Thoracic aorta (tissue), 2 donors: ENCODE measurements around the gene C16orf74. TPM values are rescaled to one million over a fixed set of nuclear protein-coding genes. Genes with fewer than 3 reads are reported as not detected.

Source experiments
- ATAC-seq: fragments of 150-250 bp; one replicate; pipeline ENCODE4 v1.8.0; 2017; ENCODE audit warnings: low read depth; ENCODE audit not compliant: insufficient number of reproducible peaks, low FRiP score
- DNase-seq: peaks from one replicate; pipeline ENCODE4 v3.0.0-alpha.2; 2020; ENCODE audit warnings: low spot score
- H3K27ac ChIP-seq, 2 donors: fragments of 200-600 bp; sonication (generic); 1 replicate in 1 of 2; 2 replicates in 1 of 2; pipeline ENCODE4 v1.5.1; 2016; ENCODE audit warnings: mild to moderate bottlenecking in 2 of 2, moderate library complexity in 2 of 2
- H3K27me3 ChIP-seq: fragments of 200-600 bp; sonication (generic); replicated peaks from 2 replicates; pipeline ENCODE4 v1.6.0; 2016; ENCODE audit warnings: mild to moderate bottlenecking; ENCODE audit not compliant: insufficient read depth
- H3K36me3 ChIP-seq: fragments of 200-600 bp; sonication (generic); one replicate; pipeline ENCODE4 v1.5.1; 2016
- H3K4me1 ChIP-seq, 2 donors: fragments of 200-600 bp; sonication (generic); 1 replicate in 1 of 2; 2 replicates in 1 of 2; pipeline versions ENCODE4 v1.5.1 to v1.6.0; 2016; ENCODE audit warnings: low read depth in 2 of 2, mild to moderate bottlenecking in 1 of 2; ENCODE audit not compliant: control insufficient read depth in 1 of 2
- H3K4me3 ChIP-seq: fragments of 200-600 bp; sonication (generic); 2 replicates; pipeline ENCODE4 v1.5.1; 2016; ENCODE audit warnings: mild to moderate bottlenecking
- H3K9me3 ChIP-seq: fragments of 200-600 bp; sonication (generic); 2 replicates; pipeline ENCODE4 v1.5.1; 2016
- CTCF ChIP-seq: fragments of 200-600 bp; sonication (generic); IDR thresholded peaks from one replicate; pipeline ENCODE4 v1.5.1; 2019; ENCODE audit warnings: antibody characterized with exemption
- total RNA-seq, 2 donors: library from RNA; depleted of rRNA; stranded (reverse); fragments of >200 nt; gene quantifications; one replicate each; pipeline versions ENCODE4 v1.1.0 to v1.2.3, GENCODE V29; 2016

Gene C16orf74
- total RNA-seq, 2 donors from 2014 or later, result 1.2 TPM; not detected in 1

GRCh38 chr16:85710732-85711131 is 40.2 kb downstream of the C16orf74 start:
- no peak for TF ChIP-seq CTCF
- DNase-seq, result no peak
- H3K36me3 ChIP-seq, result no peaks in the 10 kb centered on the region
- no peak for ATAC-seq
- no peak overlapping the region for H3K4me3 ChIP-seq
- H3K27me3 ChIP-seq, result no peaks in the 10 kb centered on the region
- peaks cover 5% of the 10 kb centered on the region for H3K9me3 ChIP-seq
- H3K27ac ChIP-seq, result no peak overlapping the region
- no peaks in the 10 kb centered on the region for H3K4me1 ChIP-seq

DNA sequence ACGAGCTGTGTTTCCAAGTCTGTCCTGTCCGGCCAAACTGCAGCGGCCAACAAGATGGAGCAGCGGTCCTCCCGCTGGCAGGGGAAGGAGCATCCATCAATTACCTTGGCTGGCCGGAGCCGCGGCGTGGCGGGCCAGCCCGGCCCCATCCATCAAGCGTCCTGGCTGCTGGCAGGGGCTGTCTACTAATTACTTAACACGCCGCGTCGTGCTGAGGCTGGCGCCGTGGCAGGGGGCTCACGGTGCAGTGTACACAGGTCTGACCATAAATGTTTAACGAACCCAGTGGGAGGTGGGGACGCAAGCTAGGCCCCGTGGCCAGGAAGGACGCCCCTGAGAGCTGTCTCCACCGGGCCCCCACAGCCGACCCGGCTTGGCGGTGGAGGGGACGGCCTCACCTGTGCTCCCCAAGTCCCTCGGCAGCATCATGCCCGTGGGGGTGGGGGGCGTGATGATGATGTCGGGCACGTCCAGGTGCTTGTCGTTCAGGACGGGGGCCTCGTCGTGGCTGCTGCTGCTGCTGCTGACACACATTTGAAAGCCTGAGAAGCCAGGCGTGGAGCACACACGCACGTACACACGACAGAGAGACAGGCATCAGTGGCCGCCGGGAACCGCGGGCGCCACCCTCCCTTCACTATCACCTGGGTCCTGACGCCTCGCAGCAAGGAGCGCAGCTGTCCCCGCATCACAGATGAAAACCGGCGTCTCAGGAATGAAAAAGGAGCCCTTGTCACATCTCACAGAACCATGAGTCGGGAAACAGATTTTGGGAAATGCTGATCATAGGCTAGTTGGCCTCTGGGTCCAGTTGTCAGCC is 40.9 kb downstream of the C16orf74 start:
- Histone ChIP-seq H3K27me3 (no peaks in the 10 kb centered on the region), H3K9me3 (peaks cover 5% of the 10 kb centered on the region), H3K36me3 (no peaks in the 10 kb centered on the region), H3K4me3 (no peak overlapping the region), H3K27ac (no peak overlapping the region), H3K4me1 (no peaks in the 10 kb centered on the region)
- ATAC-seq, result no peak
- no peak for TF ChIP-seq CTCF
- no peak for DNase-seq

- ATAC-seq, result no peak
- Histone ChIP-seq H3K27ac (no peak overlapping the region), H3K36me3 (no peaks in the 10 kb centered on the region), H3K27me3 (no peaks in the 10 kb centered on the region), H3K4me3 (no peak overlapping the region), H3K4me1 (no peaks in the 10 kb centered on the region), H3K9me3 (peaks cover 5% of the 10 kb centered on the region)
- TF ChIP-seq CTCF, result no peak
- no peak for DNase-seq
Observed at GRCh38 chr16:85708338-85708737, 42.6 kb downstream of the C16orf74 start.

GRCh38 chr16:85707528-85708095 is 43.3 kb downstream of the C16orf74 start:
- Histone ChIP-seq H3K9me3 (peaks cover 5% of the 10 kb centered on the region), H3K27me3 (no peaks in the 10 kb centered on the region), H3K4me3 (no peak overlapping the region), H3K27ac (no peak overlapping the region), H3K4me1 (no peaks in the 10 kb centered on the region), H3K36me3 (no peaks in the 10 kb centered on the region)
- no peak for TF ChIP-seq CTCF
- DNase-seq, result no peak
- no peak for ATAC-seq

DNA sequence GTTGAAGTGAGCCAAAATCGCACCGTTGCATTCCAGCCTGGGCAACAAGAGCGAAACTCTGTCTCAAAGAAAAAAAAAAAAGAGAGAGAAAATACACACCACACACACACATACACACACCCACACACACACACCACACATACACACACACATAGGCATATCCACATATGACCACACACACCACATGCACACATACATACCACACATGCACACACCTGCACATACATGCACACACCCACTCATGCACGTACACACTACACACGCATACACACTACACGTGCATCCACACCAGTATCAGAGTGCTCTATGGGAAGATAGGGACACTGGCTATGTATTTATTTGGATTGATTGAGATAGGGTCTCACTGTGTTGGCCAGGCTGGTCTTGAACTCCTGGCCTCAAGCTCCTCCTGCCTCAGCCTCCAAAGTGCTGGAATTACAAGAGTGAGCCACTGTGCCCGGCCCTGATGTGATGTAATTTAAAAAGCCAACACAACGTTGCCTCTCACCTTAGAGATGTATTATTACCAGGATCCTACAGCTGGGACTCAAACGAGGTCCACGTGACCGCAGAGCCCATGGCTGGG is 44.4 kb downstream of the C16orf74 start:
- Histone ChIP-seq H3K36me3 (no peaks in the 10 kb centered on the region), H3K27ac (no peak overlapping the region), H3K4me3 (no peak overlapping the region), H3K4me1 (no peaks in the 10 kb centered on the region), H3K27me3 (no peaks in the 10 kb centered on the region), H3K9me3 (no peaks in the 10 kb centered on the region)
- DNase-seq, result no peak
- no peak for ATAC-seq
- no peak for TF ChIP-seq CTCF
